GM21576 (cell line): ENCODE measurements around the gene EIF4G3.
A peak's percentile ranks its signal among the peaks of the same experiment; 100 is the strongest.
"Not testable (repeated sequence)": the region's sequence is repeated elsewhere in the genome, so short reads cannot be mapped to it uniquely, and the experiment has no call there.

Source experiments
- ATAC-seq: cut with Tn5 transposase; IDR thresholded peaks from one replicate; pipeline ENCODE4 v1.9.1; 2021; ENCODE audit warnings: mild to moderate bottlenecking, moderate library complexity; ENCODE audit not compliant: unreplicated experiment

EIF4G3 gene, protein sequence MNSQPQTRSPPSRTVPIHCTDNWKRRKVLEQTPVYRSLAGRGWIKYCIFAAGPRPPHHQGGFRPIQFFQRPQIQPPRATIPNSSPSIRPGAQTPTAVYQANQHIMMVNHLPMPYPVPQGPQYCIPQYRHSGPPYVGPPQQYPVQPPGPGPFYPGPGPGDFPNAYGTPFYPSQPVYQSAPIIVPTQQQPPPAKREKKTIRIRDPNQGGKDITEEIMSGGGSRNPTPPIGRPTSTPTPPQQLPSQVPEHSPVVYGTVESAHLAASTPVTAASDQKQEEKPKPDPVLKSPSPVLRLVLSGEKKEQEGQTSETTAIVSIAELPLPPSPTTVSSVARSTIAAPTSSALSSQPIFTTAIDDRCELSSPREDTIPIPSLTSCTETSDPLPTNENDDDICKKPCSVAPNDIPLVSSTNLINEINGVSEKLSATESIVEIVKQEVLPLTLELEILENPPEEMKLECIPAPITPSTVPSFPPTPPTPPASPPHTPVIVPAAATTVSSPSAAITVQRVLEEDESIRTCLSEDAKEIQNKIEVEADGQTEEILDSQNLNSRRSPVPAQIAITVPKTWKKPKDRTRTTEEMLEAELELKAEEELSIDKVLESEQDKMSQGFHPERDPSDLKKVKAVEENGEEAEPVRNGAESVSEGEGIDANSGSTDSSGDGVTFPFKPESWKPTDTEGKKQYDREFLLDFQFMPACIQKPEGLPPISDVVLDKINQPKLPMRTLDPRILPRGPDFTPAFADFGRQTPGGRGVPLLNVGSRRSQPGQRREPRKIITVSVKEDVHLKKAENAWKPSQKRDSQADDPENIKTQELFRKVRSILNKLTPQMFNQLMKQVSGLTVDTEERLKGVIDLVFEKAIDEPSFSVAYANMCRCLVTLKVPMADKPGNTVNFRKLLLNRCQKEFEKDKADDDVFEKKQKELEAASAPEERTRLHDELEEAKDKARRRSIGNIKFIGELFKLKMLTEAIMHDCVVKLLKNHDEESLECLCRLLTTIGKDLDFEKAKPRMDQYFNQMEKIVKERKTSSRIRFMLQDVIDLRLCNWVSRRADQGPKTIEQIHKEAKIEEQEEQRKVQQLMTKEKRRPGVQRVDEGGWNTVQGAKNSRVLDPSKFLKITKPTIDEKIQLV (N-terminal part only)

DNA sequence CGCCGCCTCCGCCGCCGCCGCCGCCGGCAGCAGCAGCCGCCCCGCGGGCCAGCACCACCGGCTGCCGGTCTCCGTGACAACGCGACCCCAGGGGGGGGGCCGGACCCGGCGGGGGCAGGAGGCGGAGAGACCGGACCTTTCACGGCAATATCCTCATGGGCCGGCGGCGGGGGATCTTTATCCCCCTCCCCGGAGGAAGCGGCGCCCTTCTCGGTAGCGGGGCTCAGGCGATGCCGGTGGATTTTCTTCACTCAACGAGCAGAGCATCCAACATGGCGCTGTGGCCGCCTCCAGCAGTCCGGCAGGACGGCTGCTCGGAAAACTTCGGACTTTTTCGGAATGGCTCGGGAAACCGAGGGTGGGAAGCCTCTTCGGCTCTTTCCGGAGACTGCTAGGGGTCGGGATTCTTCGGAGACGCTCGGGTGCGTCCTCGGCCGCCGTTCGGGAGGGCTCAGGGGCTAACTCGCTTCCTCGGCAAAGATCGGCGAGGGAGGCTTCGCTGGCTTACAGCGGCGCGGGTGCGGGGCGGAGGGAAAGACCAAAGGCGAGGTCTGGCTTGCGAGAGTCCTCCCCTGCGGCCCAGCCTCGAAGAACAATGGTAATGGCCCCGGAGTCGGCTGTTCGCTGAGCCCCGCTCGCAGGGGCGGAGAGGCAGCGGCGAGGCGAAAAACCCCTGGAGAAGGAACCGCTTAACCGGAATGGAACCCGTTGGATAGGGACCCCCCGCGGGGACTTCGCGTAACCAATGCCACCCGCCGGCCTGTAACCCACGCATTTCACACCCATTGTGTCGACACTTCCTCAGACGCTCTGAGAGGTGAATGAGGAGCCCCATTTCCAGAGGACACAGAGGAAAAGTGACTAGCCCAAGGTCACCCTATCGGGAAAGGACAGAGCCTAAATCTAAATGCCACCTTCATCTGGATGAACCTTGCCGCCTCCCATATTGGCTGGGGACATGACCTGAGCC is at the start of gene EIF4G3:
TSS of gene EIF4G3 (minus strand) at position 312 of the 970 bp plus-strand sequence. CDS start 174,155 bp downstream, outside the sequence.
- peak; percentile 90 for ATAC-seq

- ATAC-seq: no peak
Measured at GRCh38 chr1:21225065-21225464, 48.4 kb upstream of the EIF4G3 start.

DNA sequence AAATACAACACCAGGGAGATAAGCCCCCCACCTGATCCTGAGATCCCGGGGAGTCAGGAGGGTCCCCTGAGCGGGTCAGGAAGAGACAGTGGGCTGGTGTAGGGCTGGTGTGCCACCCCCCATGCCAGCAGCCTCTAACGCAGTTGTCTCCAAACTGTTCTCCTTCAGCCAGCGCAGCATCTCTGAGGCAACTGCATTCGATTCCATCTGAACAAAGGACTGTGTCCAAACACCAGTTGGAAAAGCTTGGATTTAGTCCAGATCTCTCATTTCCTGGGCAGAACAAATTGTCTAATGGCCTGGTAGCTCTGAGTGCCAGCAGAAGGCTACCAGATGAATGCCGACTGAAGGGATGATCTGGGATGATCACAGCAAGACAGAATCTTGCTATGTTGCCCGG is 44.1 kb upstream of the EIF4G3 start:
- ATAC-seq: no peak

DNA sequence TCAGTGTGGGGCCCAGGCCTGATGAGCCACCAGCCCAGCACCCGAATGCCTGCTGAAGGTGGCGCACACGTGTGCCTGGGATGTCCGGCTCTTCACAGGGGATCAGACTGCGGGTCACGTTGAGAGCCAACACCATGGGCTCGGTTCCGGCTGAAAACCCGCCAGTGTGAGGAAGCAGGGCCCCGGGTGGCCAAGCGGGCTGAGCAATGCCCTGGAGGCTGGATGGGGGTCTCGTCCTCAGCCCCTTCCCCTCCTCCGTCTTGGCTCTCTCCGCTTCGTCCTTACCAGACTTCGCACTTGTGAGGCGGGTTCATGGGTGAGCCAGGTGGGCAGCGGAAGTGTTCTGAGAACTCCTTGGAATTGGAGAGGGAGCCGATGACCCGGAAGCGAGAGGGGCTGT is 43.0 kb upstream of the EIF4G3 start:
- ATAC-seq: no peak

DNA sequence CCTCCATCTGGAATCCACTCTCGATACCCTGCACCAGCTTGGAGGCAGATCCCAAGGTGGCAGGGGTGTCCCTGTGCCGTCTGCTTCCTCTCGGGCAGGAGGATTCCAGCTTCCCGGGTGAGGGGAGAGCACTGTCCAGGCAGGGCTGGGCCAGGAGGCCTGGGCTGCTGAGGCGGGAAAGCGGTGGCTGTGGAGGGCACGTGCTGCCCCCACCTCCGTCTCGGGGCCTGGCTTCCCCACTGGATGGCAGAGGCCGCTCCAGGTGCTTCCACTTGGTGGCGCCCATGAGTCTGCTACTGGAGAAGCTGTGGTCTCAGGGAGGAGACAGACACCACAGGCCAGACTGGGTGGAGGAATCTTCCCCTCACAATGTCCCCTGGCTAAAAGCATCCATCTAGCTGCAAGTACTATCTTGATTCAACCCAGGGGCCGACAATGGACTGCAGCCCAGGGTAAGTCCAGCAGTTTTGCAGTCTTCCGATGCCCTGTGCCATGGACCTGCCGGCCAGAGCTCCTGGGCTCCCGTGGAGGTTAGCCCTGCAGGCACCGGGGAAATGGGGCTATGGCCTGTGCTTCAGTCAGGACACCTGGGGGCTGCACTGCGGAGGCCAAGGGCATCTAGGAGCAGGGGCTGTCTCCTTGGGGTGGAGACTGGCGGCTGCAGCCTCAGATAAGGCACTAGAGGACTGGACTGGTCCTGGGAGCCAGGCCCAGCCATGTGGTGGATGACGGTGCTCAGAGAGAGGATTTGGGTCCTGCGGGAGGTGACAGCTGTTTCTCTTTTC is 41.3 kb upstream of the EIF4G3 start:
- ATAC-seq: no peak

- ATAC-seq: no peak
Measured at GRCh38 chr1:21216835-21217811, 40.4 kb upstream of the EIF4G3 start.

DNA sequence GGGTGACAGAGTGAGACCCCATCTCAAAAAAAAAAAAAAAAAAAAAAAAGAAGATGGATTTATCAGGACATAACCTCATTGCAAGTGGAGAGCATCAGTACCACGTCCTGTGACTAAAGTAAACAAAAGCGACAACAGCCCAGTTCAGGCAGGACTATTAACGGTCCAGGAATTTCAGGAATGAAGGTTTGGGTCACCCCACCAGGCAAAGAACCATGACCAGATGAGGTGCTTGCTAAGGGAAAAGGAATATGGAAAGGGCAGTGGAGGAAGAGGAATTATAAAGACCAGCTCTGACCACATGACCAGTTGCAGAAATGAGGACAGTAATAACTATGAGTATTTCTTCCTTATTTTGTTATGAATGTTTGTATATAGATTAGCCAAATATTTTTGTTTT is 35.4 kb upstream of the EIF4G3 start:
- no peak for ATAC-seq

DNA sequence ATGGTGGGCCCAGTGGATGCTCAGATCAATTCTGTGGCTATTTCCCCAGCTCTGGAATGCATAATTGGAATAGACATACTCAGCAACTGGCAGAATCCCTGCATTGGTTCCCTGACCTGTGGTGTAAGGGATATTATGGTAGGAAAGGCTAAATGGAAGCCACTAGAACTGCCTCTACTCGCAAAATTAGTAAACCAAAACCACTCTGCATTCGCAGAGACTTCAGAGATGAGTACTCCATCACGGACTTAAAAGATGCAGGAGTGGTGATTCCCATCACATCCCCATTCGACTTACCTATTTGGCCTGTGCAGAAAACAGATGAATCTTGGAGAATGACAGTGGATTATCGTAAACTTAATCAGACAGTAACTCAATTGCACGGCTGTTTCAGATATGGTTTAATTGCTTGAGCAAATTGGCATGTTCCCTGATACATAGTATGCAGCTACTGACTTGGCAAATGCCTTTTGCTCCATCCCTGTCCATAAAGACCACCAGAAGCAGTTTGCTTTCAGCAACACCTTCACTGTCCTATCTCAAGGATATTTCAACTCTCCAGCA is 31.5 kb upstream of the EIF4G3 start:
- not testable (repeated sequence) for ATAC-seq

DNA sequence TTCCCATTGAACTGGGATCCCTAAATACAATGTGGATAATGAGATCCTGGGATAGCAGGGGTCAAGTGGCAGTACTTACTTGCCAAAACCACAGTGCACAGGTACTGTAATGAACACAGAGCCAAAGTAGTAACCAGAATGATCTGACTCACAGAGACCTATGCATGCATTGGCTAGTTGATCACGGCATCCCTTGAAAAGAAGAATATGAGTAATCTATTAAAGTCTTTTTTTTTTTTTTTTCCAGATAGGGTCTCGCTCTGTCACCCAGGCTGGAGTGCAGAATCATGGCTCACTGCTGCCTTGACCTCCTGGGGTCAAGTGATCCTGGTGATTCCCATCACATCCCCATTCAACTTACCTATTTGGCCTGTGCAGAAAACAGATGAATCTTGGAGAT is 29.4 kb upstream of the EIF4G3 start:
- no peak for ATAC-seq

GRCh38 chr1:21205416-21205815 is 28.7 kb upstream of the EIF4G3 start:
- no peak for ATAC-seq

- no peak for ATAC-seq
Measured at GRCh38 chr1:21201650-21202049, 25.0 kb upstream of the EIF4G3 start.

DNA sequence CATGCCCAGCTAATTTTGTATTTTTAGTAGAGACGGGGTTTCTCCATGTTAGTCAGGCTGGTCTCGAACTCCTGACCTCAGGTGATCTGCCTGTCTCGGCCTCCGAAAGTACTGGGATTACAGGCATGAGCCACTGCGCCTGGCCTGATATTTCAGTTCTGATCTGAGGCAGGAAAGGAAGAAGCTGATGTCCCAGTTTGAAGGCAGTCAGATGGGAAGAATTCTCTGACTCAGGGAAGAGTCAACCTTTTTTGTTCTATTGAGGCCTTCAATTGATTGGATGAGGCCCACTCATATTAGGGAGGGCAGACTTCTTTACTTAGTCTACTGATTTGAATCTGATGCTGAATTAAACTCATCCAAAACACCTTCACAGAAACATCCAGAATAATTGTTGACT is 24.5 kb upstream of the EIF4G3 start:
- not testable (repeated sequence) for ATAC-seq

DNA sequence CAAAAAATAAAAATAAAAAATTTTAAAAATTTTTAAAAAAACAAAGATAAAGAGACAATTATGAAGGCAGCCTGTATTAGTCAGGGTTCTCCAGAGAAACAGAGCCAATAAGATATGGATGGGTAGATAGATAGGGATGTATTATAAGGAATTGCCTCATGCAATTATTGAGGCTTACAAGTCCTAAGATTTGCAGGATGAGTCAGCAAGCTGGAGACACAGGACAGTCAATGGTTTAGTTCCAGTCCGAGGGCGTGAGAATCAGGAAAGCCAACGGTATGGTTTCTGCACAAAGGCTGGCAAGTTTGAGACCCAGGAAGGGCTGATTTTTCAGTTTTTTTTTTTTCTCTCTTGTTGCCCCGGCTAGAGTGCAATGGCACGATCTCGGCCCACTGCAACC is 24.1 kb upstream of the EIF4G3 start:
- ATAC-seq: no peak

GRCh38 chr1:21198929-21199328 is 22.2 kb upstream of the EIF4G3 start:
- ATAC-seq: no peak

DNA sequence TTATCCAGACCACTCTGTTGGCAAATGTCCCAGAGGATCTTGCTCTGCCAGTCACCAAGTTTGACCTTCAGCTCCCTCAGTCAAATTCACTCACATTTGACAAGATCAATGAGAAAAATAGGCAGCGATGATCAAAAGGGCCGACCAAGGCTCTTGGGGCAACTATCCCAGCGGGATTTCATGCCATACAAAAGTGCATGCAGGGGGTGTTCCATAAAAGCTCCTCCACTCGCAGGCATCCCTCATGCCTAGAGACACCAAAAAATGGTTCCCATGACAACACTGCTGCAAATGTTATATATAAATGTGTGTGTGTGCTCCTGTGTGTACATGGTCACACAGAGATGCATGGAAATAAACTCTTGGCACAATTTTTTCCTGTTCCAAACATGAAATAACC is 16.2 kb upstream of the EIF4G3 start:
- ATAC-seq: no peak

DNA sequence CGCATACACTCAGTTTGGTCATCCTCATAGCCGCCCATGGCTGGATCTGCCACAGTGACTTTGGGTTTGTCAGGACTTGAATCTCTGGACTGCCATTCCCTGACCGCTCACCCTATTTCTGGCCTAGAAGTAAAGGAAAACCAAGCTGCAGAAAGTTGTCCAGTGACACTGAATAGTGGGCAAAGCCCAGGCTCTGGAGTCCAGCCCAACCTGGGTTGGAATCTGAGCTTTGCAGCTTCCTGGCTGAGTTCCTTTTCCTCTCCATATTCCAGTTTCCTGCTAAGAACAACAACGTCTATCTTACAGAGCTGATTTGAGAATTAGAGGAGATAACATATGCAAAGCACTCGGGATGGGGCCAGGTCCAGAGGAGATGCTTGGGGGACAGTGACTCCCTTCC is 15.6 kb upstream of the EIF4G3 start:
- ATAC-seq: no peak

GRCh38 chr1:21190771-21191170 is 14.1 kb upstream of the EIF4G3 start:
- not testable (repeated sequence) for ATAC-seq

DNA sequence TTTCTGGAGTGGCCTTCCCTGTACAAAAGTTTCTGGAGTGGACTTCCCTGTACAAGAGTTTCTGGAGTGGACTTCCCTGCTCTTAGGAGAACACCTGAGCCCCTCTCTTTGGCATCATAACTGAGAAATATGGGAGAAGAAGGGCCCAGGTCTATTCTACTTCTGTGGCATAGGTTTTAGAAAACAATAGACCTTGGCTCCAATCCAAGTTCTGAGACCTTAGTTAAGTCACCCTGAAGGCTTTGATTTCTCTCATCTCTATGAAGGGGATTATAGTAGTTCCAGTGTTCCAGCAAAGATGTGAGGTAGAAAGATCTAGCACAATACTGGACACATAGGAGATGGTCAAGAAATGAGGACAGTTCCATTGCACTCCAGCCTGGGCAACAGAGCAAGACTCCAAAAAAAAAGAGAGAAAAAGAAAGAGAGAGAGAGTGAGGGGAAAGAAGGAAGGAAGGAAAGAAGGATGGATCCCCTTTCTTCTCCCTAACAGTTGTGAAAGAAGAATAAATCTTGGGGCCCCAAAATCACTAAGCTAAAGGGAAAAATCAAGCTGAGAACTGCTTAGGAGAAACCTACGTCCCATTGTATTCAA is 13.3 kb upstream of the EIF4G3 start:
- ATAC-seq: no peak
